GM18511 (cell line): ENCODE data around the gene KCNK4.
A peak's percentile ranks its signal among the peaks of the same experiment; 100 is the strongest.
"Not testable (repeated sequence)": the region's sequence is repeated elsewhere in the genome, so short reads cannot be mapped to it uniquely, and the experiment has no call there.

Experiments
- ATAC-seq: cut with Tn5 transposase; IDR thresholded peaks from one replicate; pipeline ENCODE4 v1.9.1; 2021; ENCODE audit warnings: mild to moderate bottlenecking, moderate library complexity; ENCODE audit not compliant: unreplicated experiment

Gene KCNK4

GRCh38 chr11:64305691-64306562 lies 14.8 kb downstream of the KCNK4 start:
- peak; percentile 34 for ATAC-seq

GRCh38 chr11:64306563-64306875 lies 15.4 kb downstream of the KCNK4 start:
- no peak for ATAC-seq

- no peak for ATAC-seq
Measured at GRCh38 chr11:64306876-64307622, 15.9 kb downstream of the KCNK4 start.

- not testable (repeated sequence) for ATAC-seq
Measured at GRCh38 chr11:64307795-64308194, 16.7 kb downstream of the KCNK4 start.

- no peak for ATAC-seq
Measured at GRCh38 chr11:64312947-64313346, 21.8 kb downstream of the KCNK4 start.

GRCh38 chr11:64313491-64314145 lies 22.5 kb downstream of the KCNK4 start:
- ATAC-seq = no peak

GRCh38 chr11:64314146-64314804 lies 23.2 kb downstream of the KCNK4 start:
- ATAC-seq = no peak

GRCh38 chr11:64314805-64315561 lies 23.9 kb downstream of the KCNK4 start:
- no peak for ATAC-seq

- ATAC-seq = not testable (repeated sequence)
Measured at GRCh38 chr11:64315667-64316526, 24.8 kb downstream of the KCNK4 start.

- peak; percentile 3 for ATAC-seq
Measured at GRCh38 chr11:64316672-64317324, 25.7 kb downstream of the KCNK4 start.

GRCh38 chr11:64317325-64317960 lies 26.3 kb downstream of the KCNK4 start, which contains the start of gene TRMT112:
TSS of gene TRMT112 (minus strand) at chr11:64317559. CDS start at chr11:64317526, 33 bp downstream.
- peak; percentile 70 for ATAC-seq

GRCh38 chr11:64317961-64318765 lies 27.1 kb downstream of the KCNK4 start, which contains the start of gene PRDX5:
TSS of gene PRDX5 (plus strand) at chr11:64318121. CDS start at chr11:64318216, 95 bp downstream.
- peak; percentile 77 for ATAC-seq

- no peak for ATAC-seq
Measured at GRCh38 chr11:64318766-64319761, 28.0 kb downstream of the KCNK4 start.

GRCh38 chr11:64320556-64320955 lies 29.5 kb downstream of the KCNK4 start:
- ATAC-seq = no peak

- ATAC-seq = no peak
Measured at GRCh38 chr11:64321026-64321425, 29.9 kb downstream of the KCNK4 start.

GRCh38 chr11:64321533-64321932 lies 30.4 kb downstream of the KCNK4 start:
- ATAC-seq = no peak
